Pons (tissue), 1 donor: ENCODE data around the gene CCDC60.

ENCODE experiments used
- DNase-seq: peaks from one replicate; pipeline ENCODE4 v3.0.0-alpha.2; 2016; ENCODE audit warnings: low spot score

The CCDC60 gene

GRCh38 chr12:119384340-119384739, 49.8 kb downstream of the CCDC60 start:
- DNase-seq, result no peak

- DNase-seq, result no peak
Observed at GRCh38 chr12:119385659-119386058, 51.1 kb downstream of the CCDC60 start.

GRCh38 chr12:119389687-119390086, 55.2 kb downstream of the CCDC60 start:
- no peak for DNase-seq

GRCh38 chr12:119391673-119392072, 57.1 kb downstream of the CCDC60 start:
- no peak for DNase-seq

- no peak for DNase-seq
Observed at GRCh38 chr12:119393677-119394076, 59.1 kb downstream of the CCDC60 start.

- DNase-seq, result no peak
Observed at GRCh38 chr12:119397540-119397939, 63.0 kb downstream of the CCDC60 start.

GRCh38 chr12:119398190-119398589, 63.7 kb downstream of the CCDC60 start:
- DNase-seq, result no peak

GRCh38 chr12:119399301-119399700, 64.8 kb downstream of the CCDC60 start:
- no peak for DNase-seq

GRCh38 chr12:119406308-119406707, 71.8 kb downstream of the CCDC60 start:
- no peak for DNase-seq

GRCh38 chr12:119406811-119407210, 72.3 kb downstream of the CCDC60 start:
- no peak for DNase-seq

GRCh38 chr12:119409043-119409442, 74.5 kb downstream of the CCDC60 start:
- no peak for DNase-seq

- DNase-seq, result no peak
Observed at GRCh38 chr12:119410396-119410795, 75.9 kb downstream of the CCDC60 start.

- no peak for DNase-seq
Observed at GRCh38 chr12:119412306-119412705, 77.8 kb downstream of the CCDC60 start.

- peak; percentile 74 for DNase-seq
Observed at GRCh38 chr12:119412811-119413794, 78.6 kb downstream of the CCDC60 start.

GRCh38 chr12:119415714-119416113, 81.2 kb downstream of the CCDC60 start:
- DNase-seq, result no peak

GRCh38 chr12:119417440-119417839, 82.9 kb downstream of the CCDC60 start:
- no peak for DNase-seq

GRCh38 chr12:119419381-119419780, 84.9 kb downstream of the CCDC60 start:
- no peak for DNase-seq

- no peak for DNase-seq
Observed at GRCh38 chr12:119423285-119423684, 88.8 kb downstream of the CCDC60 start.

- no peak for DNase-seq
Observed at GRCh38 chr12:119425623-119426022, 91.1 kb downstream of the CCDC60 start.

- DNase-seq, result no peak
Observed at GRCh38 chr12:119431151-119431550, 96.6 kb downstream of the CCDC60 start.

GRCh38 chr12:119432949-119433348, 98.4 kb downstream of the CCDC60 start:
- no peak for DNase-seq

GRCh38 chr12:119440803-119441360, 106.4 kb downstream of the CCDC60 start:
- DNase-seq, result no peak

GRCh38 chr12:119444462-119445044, 110.0 kb downstream of the CCDC60 start:
- DNase-seq, result peak; percentile 62
